GM21526 (cell line): ENCODE results near the gene CSAD.

Experiments
- ATAC-seq: cut with Tn5 transposase; IDR thresholded peaks from one replicate; pipeline ENCODE4 v1.9.1; 2021; ENCODE audit warnings: moderate library complexity; ENCODE audit not compliant: unreplicated experiment, low FRiP score

The CSAD gene

GRCh38 chr12:53159195-53159839 lies 21.4 kb downstream of the CSAD start:
- peak; percentile 62 for ATAC-seq

- no peak for ATAC-seq
Measured at GRCh38 chr12:53152390-53152789, 28.3 kb downstream of the CSAD start.

DNA sequence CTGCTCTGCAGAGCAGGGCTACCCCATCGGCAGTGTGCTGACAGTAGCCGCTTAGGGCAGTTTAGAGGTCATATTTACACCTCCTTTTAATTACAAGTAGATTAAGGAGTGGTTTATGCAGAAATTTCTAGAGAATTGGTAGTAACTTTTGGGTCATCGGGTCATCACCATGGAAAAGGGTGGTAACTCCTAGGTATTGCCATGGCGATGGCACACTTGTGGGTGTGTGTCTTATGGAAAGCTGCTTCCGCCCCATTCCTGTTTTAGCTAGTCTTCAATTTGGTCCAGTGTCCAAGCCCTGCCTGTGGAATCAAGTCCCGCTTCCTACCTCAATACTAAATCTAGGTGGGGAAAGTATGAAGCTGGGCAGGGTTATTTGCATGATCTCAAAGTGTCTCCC lies 29.7 kb downstream of the CSAD start:
- ATAC-seq, result no peak

- no peak for ATAC-seq
Measured at GRCh38 chr12:53147653-53148052, 33.1 kb downstream of the CSAD start.

- ATAC-seq, result no peak
Measured at GRCh38 chr12:53147181-53147580, 33.5 kb downstream of the CSAD start.

DNA sequence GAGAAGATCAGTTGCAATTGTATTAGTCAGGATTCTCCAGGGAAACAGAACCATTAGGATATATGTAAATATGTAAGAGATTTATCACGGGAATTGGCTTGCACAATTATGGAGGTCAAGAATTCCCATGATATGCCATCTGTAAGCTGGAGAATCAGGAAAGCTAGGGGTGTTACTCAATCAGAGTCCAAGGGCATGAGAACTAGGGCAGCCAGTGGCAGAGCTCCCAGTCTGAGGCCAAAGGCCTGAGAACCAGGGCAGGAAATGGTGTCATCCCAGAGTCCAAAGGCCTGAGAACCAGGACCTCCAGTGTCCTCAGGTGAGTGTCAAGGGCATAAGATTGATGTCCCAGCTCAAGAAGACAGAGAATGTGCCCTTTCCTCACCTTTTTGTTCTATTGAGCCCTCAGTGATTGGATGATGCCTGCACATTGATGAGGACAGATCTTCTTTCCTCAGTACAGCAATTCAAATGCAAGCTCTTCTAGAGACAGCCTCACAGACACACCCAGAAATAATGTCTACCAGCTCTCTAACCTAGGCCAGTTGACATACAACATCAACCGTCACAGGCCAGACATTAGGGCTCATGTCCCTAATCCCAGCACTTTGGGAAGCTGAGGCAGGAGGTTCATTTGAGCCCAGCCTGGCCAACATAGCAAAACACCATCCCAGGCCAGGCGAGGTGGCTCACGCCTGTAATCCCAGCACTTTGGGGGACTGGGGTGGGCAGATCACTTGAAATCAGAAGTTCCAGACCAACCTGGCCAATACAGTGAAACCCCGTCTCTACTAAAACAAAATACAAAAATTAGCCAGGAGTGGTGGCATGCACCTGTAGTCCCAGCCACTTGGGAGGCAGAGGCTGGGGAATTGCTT lies 35.1 kb downstream of the CSAD start:
- ATAC-seq, result no peak

DNA sequence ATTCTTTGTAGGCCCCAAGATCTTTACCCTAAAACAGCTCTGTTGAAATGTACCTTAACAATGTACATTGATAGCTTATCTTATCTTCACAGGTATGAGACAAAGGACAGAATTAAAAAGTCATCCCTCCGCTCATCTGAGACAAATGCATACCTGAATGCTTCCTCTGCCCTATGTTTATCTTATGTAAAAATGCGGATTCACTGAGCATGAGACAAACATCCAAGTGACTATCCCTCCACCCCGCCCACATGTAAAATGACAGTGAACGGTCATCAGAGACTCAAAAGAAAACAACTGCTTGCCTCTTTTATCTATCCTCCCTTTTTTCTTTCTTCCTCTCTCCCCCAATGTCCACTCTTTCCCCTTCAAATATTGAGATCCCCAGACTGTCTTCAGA lies 37.4 kb downstream of the CSAD start:
- ATAC-seq, result no peak

GRCh38 chr12:53133722-53134121 lies 47.0 kb downstream of the CSAD start:
- no peak for ATAC-seq

GRCh38 chr12:53131844-53132243 lies 48.9 kb downstream of the CSAD start:
- no peak for ATAC-seq

DNA sequence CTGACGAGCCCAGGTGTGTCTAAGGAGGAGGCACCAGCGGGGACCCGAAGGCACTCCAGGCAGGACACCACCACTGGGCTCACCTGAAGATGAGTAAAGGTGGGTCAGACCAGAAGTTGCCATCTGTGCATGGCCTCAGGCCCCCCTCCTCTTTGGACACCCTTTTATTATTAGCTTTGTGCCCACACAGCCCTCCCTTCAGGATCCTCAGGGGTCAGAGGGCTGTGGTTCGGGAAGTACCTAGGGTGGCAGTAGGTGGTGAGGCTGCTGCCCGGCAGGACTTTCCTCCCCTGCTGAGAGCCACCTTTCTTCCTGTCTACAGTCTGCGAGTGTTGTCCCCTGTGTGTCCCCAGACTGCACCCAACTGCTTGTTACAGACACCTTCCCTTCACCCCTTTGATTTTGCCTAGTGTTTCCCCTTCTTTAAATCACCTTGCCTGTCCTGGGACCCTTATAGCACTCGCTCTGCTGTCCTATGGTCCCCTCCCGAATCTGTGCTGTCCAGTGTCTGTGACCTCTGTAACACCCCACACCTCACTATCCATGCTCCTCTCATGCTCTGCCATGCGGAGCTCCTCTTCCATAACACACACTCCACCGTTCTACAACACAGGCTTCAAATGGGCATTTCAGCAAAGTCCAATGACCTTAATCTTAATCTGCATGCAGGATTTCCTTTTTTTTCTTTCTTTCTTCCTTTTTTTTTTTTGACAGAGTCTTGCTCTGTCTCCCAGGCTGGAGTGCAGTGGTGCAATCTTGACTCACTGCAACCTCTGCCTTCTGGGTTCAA lies 51.8 kb downstream of the CSAD start:
- ATAC-seq, result no peak

- no peak for ATAC-seq
Measured at GRCh38 chr12:53127169-53127568, 53.6 kb downstream of the CSAD start.

- ATAC-seq, result no peak
Measured at GRCh38 chr12:53124352-53124723, 56.4 kb downstream of the CSAD start.

DNA sequence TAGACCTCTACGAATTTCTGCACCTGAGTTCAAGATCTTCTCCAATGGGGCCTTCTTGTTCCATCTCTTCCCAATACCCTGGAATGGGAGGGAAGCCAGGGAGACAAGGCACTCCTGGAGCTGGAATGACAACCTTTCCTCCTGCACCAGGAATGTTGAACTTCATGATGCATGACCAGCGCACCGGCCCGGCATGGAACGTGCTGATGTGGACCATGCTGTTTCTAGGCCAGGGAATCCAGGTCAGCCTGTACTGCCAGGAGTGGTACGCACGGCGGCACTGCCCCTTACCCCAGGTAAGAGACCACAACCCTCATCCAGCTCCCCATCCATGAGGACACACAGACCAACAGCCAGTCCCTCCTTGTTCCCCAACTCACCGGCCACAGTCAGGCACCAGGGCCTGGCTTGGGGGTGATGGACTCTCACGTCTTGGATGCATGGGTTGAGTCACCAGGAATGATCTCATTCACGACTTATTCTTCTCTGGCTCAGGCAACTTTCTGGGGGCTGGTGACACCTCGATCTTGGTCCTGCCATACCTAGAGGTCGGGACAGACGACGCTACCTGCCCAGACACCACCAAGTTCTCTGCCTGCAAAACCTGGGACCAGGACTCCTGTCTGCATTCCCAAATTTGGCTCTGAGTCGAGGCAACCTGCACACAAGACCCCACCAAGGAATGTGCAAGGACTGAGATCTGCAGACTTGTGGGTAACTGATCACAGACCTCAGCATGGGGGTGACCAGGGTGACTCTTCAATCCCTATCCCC lies 57.0 kb downstream of the CSAD start:
- ATAC-seq, result no peak

DNA sequence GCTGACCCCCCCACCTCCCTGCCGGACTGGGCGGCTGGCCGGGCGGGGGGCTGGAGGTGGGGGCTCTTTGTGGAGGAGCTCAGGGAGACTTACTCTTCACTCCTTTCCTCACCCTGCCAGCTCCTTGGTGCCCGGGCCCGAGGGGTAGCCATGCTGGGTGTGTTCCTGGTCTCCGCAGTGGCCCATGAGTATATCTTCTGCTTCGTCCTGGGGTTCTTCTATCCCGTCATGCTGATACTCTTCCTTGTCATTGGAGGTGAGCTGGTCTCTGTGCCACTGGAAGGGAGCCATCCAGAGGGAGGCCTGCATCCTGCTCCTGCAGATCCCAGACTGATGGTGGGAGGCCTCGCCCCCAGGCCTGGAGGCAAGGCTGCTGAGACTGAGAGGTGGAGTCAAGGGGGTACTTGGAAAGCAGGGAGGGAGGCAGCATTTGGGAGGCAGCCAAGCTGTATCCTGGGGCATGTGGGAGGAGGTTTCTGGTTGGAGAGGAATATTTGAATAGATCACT lies 57.7 kb downstream of the CSAD start:
- ATAC-seq, result no peak

GRCh38 chr12:53120685-53121525 lies 59.8 kb downstream of the CSAD start:
- ATAC-seq, result no peak

GRCh38 chr12:53118751-53119300 lies 61.9 kb downstream of the CSAD start:
- ATAC-seq, result no peak

DNA sequence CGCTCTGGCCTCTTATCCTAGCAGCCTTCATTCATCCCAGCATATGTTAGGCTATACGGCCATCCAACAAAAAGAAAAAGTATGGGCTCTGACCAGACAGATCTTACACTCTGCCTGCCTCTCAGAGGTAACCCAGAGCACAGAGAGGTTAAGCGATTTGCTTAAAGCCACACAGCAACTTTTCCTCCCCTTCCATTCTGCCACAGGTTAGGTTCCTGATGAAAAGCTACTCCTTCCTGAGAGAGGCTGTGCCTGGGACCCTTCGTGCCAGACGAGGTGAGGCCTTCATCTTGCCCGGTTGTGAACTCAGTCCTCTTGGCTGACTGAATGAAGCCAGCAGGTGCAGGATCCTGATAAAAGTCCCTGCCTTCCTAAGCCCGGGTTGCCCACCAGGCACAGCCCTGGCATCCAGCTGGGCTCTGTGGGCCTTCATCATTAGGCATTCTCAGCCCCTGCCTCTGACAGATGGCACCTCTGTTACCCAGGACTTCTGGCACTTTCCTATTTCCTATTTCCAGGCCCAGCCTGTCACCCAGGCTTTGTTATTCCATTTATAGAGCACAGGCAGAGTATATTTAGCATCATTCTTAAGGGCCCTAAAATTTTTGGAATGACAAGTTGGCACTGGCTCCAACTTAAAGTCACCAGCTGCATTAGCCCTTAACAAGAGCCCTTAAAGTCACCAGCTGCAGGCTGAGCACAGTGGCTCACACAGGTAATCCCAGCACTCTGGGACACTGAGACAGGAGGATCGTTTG lies 64.7 kb downstream of the CSAD start:
- no peak for ATAC-seq

DNA sequence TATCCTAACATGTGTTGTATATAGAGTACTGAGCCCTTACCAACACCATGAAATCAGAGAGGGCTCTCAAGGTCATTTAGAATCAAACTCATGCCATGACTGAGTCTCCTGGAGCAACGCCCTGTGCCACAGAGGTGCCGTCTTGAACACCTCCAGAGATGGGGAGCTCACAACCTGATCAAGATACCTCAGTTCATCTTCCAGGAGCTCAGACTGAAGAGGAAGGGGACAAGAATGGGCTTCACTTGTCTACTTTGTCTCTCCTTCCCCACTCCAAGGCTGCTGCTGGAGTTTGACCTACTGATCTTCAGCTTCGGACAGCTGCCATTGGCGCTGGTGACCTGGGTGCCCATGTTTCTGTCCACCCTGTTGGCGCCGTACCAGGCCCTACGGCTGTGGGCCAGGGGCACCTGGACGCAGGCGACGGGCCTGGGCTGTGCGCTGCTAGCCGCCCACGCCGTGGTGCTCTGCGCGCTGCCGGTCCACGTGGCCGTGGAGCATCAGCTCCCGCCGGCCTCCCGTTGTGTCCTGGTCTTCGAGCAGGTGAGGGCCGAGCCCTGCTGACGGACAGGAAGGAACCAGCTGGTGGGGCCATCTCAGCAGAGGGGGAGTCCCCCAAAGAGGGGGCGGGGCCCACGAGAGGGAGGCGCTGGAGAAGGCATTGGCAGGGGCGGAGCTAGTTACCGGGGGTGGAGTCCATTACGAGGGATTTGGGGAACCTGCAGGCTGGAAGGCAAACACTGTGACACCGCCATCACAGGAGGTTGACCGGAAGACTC lies 65.4 kb downstream of the CSAD start:
- ATAC-seq, result no peak
